Measurements from ENCODE around the gene WBP1.

WBP1 gene

GRCh38 chr2:74450570-74451190, 7.6 kb upstream of the WBP1 start:
- TF ChIP-seq MAX (IDR thresholded peaks at IDR 0.05) (no peak), CEBPB (IDR thresholded peaks at IDR 0.05) (no peak), USF1 (IDR thresholded peaks at IDR 0.05) (no peak), FOXM1 (IDR thresholded peaks at IDR 0.05; ENCODE audit: borderline replicate concordance, low read depth) (no peak), CREB1 (IDR thresholded peaks at IDR 0.05; ENCODE audit: low read depth) (no peak), RAD21 (IDR thresholded peaks at IDR 0.05; ENCODE audit: low read depth) (no peak), YY1 (IDR thresholded peaks at IDR 0.05; ENCODE audit: low read depth) (no peak), REST (IDR thresholded peaks at IDR 0.05; ENCODE audit: low read depth) (no peak), TEAD4 (IDR thresholded peaks at IDR 0.05) (no peak), TAF1 (IDR thresholded peaks at IDR 0.05; ENCODE audit: low read depth) (no peak), TCF12 (IDR thresholded peaks at IDR 0.05; ENCODE audit: low read depth) (no peak), EP300 (IDR thresholded peaks at IDR 0.05; ENCODE audit: borderline replicate concordance) (no peak)

GRCh38 chr2:74454654-74455511, 3.4 kb upstream of the WBP1 start, which contains the start of gene INO80B:
TSS of gene INO80B (plus strand) at chr2:74455087. CDS start at chr2:74455117, 30 bp downstream.
- TF ChIP-seq CEBPB (IDR thresholded peaks at IDR 0.05), result no peak
- TF ChIP-seq MAX (IDR thresholded peaks at IDR 0.05), result peak; percentile 89
- peak; percentile 6; the same call in 1 of the 2 replicates for TF ChIP-seq NFIC (IDR thresholded peaks at IDR 0.05)
- TF ChIP-seq RAD21 (IDR thresholded peaks at IDR 0.05; ENCODE audit: low read depth), result no peak; the same call in 1 of the 2 replicates
- peak; percentile 20; the same call in 1 of the 2 replicates for TF ChIP-seq TCF12 (IDR thresholded peaks at IDR 0.05; ENCODE audit: low read depth)
- TF ChIP-seq TEAD4 (IDR thresholded peaks at IDR 0.05), result peak; percentile 21; the same call in 1 of the 2 replicates
- TF ChIP-seq ZBTB7A (IDR thresholded peaks at IDR 0.05; ENCODE audit: low read depth), result no peak
- peak; percentile 83 for TF ChIP-seq EGR1 (IDR thresholded peaks at IDR 0.05)
- 0 out of 2 replicates have a peak, but pooled peaks have one; percentile 48 for TF ChIP-seq USF1 (IDR thresholded peaks at IDR 0.05)
- TF ChIP-seq YY1 (IDR thresholded peaks at IDR 0.05; ENCODE audit: low read depth), result peak; percentile 99
- TF ChIP-seq TAF1 (IDR thresholded peaks at IDR 0.05; ENCODE audit: low read depth), result peak; percentile 45; the same call in 1 of the 2 replicates
- TF ChIP-seq FOXM1 (IDR thresholded peaks at IDR 0.05; ENCODE audit: borderline replicate concordance, low read depth), result no peak
- TF ChIP-seq REST (IDR thresholded peaks at IDR 0.05; ENCODE audit: low read depth), result no peak
- TF ChIP-seq CREB1 (IDR thresholded peaks at IDR 0.05; ENCODE audit: low read depth), result peak; percentile 39; the same call in 1 of the 2 replicates

GRCh38 chr2:74457129-74457548, 1.1 kb upstream of the WBP1 start:
- TF ChIP-seq EP300 (IDR thresholded peaks at IDR 0.05; ENCODE audit: borderline replicate concordance), result 0 out of 2 replicates have a peak, but pooled peaks have one; percentile 9
- no peak for TF ChIP-seq ZBTB7A (IDR thresholded peaks at IDR 0.05; ENCODE audit: low read depth)

- TF ChIP-seq TCF12 (IDR thresholded peaks at IDR 0.05; ENCODE audit: low read depth) (peak; percentile 62; the same call in 1 of the 2 replicates), EP300 (IDR thresholded peaks at IDR 0.05; ENCODE audit: borderline replicate concordance) (peak; percentile 4; the same call in 1 of the 2 replicates), TAF1 (IDR thresholded peaks at IDR 0.05; ENCODE audit: low read depth) (peak; percentile 57; the same call in 1 of the 2 replicates), CEBPB (IDR thresholded peaks at IDR 0.05) (no peak), TEAD4 (IDR thresholded peaks at IDR 0.05) (peak; percentile 6; the same call in 1 of the 2 replicates), NFIC (IDR thresholded peaks at IDR 0.05) (no peak), YY1 (IDR thresholded peaks at IDR 0.05; ENCODE audit: low read depth) (peak; percentile 58; the same call in 1 of the 2 replicates), MAX (IDR thresholded peaks at IDR 0.05) (peak; percentile 26; the same call in 1 of the 2 replicates), FOXM1 (IDR thresholded peaks at IDR 0.05; ENCODE audit: borderline replicate concordance, low read depth) (peak; percentile 77; the same call in 1 of the 2 replicates), ZBTB7A (IDR thresholded peaks at IDR 0.05; ENCODE audit: low read depth) (peak; percentile 95), RAD21 (IDR thresholded peaks at IDR 0.05; ENCODE audit: low read depth) (no peak), USF1 (IDR thresholded peaks at IDR 0.05) (no peak), CREB1 (IDR thresholded peaks at IDR 0.05; ENCODE audit: low read depth) (peak; percentile 64; the same call in 1 of the 2 replicates), EGR1 (IDR thresholded peaks at IDR 0.05) (0 out of 2 replicates have a peak, but pooled peaks have one; percentile 27)
Observed at GRCh38 chr2:74457549-74458131, 598 bp upstream of the WBP1 start.
